A204.1 (cell line): ENCODE results near the gene TAF9B.
A peak's percentile ranks its signal among the peaks of the same experiment; 100 is the strongest.
"Not testable (repeated sequence)": the region's sequence is repeated elsewhere in the genome, so short reads cannot be mapped to it uniquely, and the experiment has no call there.

ENCODE experiments used
- FAIRE-seq: peaks from 2 replicates; lab custom pipeline; 2012; peaks lifted over from hg19 to GRCh38; lab: Jason Lieb, UNC

Gene TAF9B, protein sequence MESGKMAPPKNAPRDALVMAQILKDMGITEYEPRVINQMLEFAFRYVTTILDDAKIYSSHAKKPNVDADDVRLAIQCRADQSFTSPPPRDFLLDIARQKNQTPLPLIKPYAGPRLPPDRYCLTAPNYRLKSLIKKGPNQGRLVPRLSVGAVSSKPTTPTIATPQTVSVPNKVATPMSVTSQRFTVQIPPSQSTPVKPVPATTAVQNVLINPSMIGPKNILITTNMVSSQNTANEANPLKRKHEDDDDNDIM

GRCh38 chrX:78139160-78140123 lies at the start of gene TAF9B:
Gene TAF9B, minus strand, starts transcription at chrX:78139650. Its CDS starts 39 bp downstream, at chrX:78139611.
- peak; percentile 39 for FAIRE-seq

- FAIRE-seq: no peak
These were observed 43.4 kb upstream of the TAF9B start for GRCh38 chrX:78182881-78183280.

DNA sequence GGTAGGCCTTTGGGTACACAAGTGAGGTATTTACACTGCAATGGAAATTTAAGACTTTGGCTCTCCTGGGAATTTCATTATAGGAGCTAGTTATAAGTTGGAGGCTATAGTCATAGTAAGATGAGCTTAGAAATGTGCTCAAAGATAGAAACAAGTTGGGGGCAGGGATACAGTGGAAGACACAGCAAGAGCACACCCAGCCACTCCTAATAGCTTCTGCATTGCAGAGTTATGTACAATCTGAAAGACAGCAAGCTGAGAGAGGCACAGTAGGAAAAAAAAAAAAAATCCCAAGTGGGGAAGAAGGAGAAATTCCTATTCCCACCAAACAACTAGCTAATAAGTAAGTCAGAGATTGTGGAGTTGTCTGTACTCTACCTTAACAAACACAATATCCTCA lies 41.9 kb upstream of the TAF9B start:
- no peak for FAIRE-seq

DNA sequence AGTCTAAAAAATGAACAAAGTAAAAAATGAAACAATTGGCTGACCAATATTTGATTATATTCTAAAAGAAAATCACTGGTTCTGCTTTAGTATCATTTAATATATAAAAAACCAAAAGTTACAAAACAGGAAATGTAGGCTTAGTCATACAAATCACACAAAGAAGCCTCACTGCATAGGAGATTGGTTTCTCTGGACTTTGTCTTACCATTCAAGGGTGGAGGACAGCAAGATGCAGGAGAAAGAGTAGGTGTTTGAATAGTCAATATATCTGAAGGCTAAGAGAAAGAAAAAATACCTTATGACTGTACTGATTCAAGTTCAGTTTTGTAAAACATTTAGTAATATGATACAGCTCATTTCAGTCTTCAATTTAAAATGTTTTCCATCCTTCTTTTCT lies 28.6 kb upstream of the TAF9B start:
- no peak for FAIRE-seq

DNA sequence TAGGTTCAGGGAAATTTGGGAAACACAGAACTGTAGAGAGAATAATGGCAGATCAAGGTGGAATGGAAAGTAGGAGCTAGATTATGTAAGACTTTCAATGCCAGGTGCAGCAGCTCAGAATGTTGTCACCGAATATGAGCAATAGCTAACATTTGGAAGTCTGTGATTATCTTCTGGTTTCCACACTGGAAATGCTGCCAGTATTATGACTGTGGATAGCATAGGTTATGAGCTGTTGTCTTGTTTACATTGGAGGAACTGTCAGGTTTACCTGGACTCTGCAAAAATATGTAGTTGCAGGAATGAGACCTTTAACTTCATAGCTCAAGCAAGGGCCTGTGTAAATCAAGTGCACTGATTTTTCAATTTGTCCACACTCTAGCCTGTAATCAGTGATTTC lies 26.0 kb upstream of the TAF9B start:
- no peak for FAIRE-seq

DNA sequence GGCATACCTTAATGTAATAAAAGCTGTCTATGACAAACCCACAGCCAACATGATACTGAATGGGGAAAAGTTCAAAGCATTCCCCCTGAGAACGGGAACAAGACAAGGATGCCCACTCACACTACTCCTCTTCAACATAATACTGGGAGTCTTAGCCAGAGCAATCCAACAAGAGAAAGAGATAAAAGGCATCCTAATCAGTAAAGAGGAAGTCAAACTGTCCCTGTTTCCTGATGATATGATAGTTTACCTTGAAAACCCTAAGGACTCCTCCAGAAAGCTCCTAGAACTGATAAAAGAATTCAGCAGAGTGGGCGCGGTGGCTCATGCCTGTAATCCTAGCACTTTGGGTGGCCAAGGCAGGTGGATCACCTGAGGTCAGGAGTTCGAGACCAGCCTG lies 23.7 kb upstream of the TAF9B start:
- not testable (repeated sequence) for FAIRE-seq

- not testable (repeated sequence) for FAIRE-seq
These were observed 21.3 kb upstream of the TAF9B start for GRCh38 chrX:78160711-78161110.

DNA sequence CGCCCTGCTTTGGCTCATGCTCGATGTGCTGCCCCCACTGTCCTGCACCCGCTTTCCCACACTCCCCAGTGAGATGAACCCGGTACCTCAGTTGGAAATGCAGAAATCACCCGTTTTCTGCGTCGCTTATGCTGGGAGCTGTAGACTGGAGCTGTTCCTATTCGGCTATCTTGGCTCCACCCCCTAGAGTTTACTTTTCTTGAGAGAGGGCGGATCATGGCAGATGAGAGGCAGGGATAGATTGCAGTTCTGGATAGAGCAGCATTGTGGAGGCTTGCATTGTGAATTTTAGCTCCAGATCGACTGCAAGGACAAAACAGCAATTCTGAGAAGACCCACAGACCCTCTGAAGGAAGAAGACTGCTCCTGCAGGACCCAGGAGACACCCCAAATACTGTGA lies 18.4 kb upstream of the TAF9B start:
- not testable (repeated sequence) for FAIRE-seq

DNA sequence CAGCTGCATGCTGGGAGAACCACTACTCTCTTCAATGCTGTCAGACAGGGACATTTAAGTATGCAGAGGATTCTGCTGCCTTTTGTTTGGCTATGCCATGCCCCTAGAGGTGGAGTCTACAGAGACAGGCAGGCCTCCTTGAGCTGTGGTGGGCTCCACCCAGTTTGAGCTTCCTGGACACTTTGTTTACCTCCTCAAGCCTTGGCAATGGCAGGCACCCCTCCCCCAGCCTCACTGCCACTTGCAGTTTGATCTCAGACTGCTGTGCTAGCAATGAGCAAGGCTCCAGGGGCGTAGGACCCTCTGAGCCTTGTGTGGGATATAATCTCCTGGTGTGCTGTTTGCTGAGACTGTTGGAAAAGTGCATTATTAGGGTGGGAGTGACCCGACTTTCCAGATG lies 17.9 kb upstream of the TAF9B start:
- not testable (repeated sequence) for FAIRE-seq

- not testable (repeated sequence) for FAIRE-seq
These were observed 7.6 kb upstream of the TAF9B start for GRCh38 chrX:78147002-78147540.

DNA sequence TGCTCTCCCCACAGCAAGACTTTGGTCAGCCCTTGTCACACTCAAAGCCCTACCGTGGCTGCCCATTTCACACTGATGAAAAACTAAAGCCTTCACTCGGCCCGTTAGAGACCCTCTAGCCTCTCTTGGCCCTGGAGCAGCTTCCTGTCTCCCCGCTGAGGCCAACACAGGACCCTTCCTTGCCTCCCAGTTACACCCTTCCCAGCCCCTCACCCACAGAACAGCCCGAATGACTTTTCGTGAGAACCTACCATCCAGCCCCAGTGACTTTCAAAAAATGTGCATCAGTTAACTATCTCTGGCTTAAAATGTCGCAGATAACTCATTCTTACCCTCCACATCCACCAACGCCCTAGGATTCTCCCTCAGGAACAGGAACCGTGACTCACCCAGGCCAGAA lies 756 bp upstream of the TAF9B start:
- FAIRE-seq: no peak

DNA sequence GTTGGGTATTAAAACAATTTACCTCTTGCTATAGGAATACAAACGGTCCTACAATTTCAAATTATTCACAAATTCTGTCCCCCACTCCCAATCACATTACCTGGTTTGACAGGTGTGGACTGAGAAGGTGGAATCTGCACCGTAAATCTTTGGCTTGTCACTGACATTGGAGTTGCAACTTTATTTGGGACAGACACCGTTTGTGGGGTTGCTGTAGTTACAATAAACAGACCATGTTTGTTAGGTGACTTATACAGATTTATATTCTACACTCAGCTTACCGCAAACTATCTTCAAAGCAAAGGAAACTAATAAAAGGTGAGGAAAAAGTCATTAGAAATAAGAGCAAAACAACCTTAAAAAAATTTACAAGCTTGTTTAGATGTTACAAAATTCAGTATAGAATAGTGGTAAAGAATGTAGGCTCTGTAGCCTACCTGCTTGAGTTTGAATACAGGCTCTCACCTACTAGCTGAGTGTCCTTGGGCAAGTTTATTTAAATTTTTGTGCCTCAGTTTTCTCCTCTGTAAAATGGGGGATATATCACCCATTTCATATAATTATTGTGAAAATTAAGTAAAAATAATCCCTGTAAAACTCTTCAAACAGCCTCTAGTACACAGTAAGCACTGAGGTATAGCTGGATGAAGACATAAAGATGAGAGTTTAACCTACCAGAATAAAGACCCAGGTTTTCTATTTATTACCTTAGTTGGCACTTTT lies 6.1 kb downstream of the TAF9B start:
- FAIRE-seq: no peak

- no peak for FAIRE-seq
These were observed 8.3 kb downstream of the TAF9B start for GRCh38 chrX:78131117-78131516.

- no peak for FAIRE-seq
These were observed 9.1 kb downstream of the TAF9B start for GRCh38 chrX:78130396-78130795.

- no peak for FAIRE-seq
These were observed 9.7 kb downstream of the TAF9B start for GRCh38 chrX:78129714-78130113.

DNA sequence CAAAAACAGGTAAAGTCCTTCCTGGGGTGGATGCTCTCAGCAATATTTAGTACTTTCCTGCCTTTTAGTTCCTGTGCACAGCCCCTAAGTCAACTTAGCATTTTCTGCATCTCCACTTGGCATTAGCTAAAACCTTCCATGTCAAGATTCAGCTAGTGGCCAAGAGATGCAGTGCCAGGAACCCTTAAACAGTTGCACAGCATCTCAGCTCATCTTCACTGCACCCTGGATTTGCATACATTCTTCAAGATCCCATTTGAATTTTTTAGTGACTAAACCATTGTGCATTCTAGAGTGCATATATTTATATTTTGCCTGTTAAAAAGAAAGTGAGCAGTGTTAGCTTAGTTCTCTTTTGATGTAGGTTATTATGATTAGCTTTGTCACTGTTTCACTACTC lies 13.7 kb downstream of the TAF9B start:
- FAIRE-seq: not testable (repeated sequence)

DNA sequence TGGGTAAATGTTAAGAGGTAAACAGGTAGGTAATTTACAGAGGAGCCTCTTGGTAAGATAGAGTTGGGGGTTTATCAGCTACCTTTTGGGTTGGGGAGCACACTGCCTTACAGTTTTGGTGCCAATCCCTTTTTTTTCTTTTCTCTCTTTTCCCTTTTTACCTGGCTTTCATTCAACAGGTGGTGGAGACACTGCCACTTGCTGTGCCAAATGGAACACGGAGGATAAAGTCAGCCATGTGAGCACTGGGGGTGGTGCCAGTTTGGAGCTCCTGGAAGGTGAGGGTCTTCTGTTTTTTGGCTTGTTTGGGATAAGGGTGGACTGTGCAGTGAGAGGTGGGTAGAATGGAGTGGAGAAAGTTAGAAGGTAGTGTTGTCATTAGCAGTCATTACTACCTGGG lies 14.3 kb downstream of the TAF9B start:
- FAIRE-seq: no peak

- peak; percentile 16 for FAIRE-seq
These were observed 15.1 kb downstream of the TAF9B start for GRCh38 chrX:78124307-78124706.

DNA sequence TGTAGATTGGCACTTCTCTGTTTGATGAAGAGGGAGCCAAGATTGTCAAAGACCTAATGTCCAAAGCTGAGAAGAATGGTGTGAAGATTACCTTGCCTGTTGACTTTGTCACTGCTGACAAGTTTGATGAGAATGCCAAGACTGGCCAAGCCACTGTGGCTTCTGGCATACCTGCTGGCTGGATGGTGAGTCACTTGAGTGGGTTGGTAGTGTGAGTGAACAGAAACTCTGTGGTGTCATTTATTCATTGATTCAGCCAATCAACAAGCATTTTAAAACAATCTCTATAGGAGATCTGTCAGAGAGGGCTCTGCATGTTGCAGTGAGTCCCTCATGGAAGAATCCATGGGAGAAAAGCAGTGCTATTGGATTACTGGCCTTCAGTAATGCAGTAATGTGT lies 16.3 kb downstream of the TAF9B start:
- no peak for FAIRE-seq

- FAIRE-seq: no peak
These were observed 19.8 kb downstream of the TAF9B start for GRCh38 chrX:78119521-78120227.

GRCh38 chrX:78118628-78119027 lies 20.8 kb downstream of the TAF9B start:
- no peak for FAIRE-seq

DNA sequence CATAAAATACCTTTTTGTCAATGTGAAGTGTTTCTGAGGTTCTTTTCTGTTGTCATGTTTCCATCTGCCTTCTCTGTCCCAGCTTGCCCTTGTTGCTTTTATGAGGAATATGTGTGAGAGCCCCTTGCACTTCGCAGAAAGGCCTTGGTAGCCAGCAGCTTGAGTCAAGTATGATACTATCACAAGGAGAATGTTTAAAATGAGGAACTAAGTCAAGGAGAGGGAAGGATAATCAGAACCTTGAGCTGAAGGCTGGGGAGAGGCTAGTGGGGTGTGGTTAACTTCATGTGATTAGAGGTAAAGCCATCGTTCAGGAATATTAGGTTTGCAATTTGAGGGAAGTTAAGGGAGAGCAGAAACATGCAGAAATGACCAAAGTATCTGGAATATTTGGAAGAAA lies 22.7 kb downstream of the TAF9B start:
- no peak for FAIRE-seq
